Measurements from ENCODE around the gene SYTL3.

- TF ChIP-seq, protein P1, sequence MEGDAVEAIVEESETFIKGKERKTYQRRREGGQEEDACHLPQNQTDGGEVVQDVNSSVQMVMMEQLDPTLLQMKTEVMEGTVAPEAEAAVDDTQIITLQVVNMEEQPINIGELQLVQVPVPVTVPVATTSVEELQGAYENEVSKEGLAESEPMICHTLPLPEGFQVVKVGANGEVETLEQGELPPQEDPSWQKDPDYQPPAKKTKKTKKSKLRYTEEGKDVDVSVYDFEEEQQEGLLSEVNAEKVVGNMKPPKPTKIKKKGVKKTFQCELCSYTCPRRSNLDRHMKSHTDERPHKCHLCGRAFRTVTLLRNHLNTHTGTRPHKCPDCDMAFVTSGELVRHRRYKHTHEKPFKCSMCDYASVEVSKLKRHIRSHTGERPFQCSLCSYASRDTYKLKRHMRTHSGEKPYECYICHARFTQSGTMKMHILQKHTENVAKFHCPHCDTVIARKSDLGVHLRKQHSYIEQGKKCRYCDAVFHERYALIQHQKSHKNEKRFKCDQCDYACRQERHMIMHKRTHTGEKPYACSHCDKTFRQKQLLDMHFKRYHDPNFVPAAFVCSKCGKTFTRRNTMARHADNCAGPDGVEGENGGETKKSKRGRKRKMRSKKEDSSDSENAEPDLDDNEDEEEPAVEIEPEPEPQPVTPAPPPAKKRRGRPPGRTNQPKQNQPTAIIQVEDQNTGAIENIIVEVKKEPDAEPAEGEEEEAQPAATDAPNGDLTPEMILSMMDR (IDR thresholded peaks at IDR 0.05; ENCODE audit: low read length), result no peak
- no peak for TF ChIP-seq EZH2 (IDR thresholded peaks at IDR 0.05; ENCODE audit: borderline replicate concordance, low read length)
Observed at GRCh38 chr6:158764183-158764849, 114.5 kb downstream of the SYTL3 start.
